Activated CD4-positive, alpha-beta T cell treated with anti-CD3 and anti-CD28 coated beads, Interleukin-2, amount 50 U/mL, for 16 hours (primary cell): Measurements from ENCODE around the gene OSBPL7.

ENCODE experiments used
- DNase-seq: peaks from one replicate; pipeline ENCODE4 v3.0.0-alpha.2; 2020

OSBPL7 gene

GRCh38 chr17:47846716-47847340 lies 25.2 kb upstream of the OSBPL7 start:
- DNase-seq, result no peak

GRCh38 chr17:47845716-47846075 lies 24.1 kb upstream of the OSBPL7 start:
- DNase-seq, result no peak

- DNase-seq, result no peak
Observed at GRCh38 chr17:47844814-47845715, 23.5 kb upstream of the OSBPL7 start.

GRCh38 chr17:47844227-47844626 lies 22.6 kb upstream of the OSBPL7 start:
- DNase-seq, result no peak

GRCh38 chr17:47843391-47843730 lies 21.8 kb upstream of the OSBPL7 start:
- DNase-seq, result no peak

GRCh38 chr17:47841488-47842291 lies 20.1 kb upstream of the OSBPL7 start:
- no peak for DNase-seq

- peak; percentile 93 for DNase-seq
Observed at GRCh38 chr17:47840742-47841487, 19.3 kb upstream of the OSBPL7 start, which contains the start of gene SCRN2. Gene SCRN2, minus strand, starts transcription at chr17:47841273. Its CDS starts 430 bp downstream, at chr17:47840843.

GRCh38 chr17:47840001-47840741 lies 18.6 kb upstream of the OSBPL7 start:
- no peak for DNase-seq

- no peak for DNase-seq
Observed at GRCh38 chr17:47839071-47839470, 17.5 kb upstream of the OSBPL7 start.

- no peak for DNase-seq
Observed at GRCh38 chr17:47838636-47839035, 17.0 kb upstream of the OSBPL7 start.

GRCh38 chr17:47837401-47838039 lies 15.9 kb upstream of the OSBPL7 start:
- DNase-seq, result no peak

GRCh38 chr17:47836601-47837000 lies 15.0 kb upstream of the OSBPL7 start:
- no peak for DNase-seq

- DNase-seq, result no peak
Observed at GRCh38 chr17:47834756-47835155, 13.2 kb upstream of the OSBPL7 start.

- DNase-seq, result no peak
Observed at GRCh38 chr17:47831934-47832327, 10.3 kb upstream of the OSBPL7 start.

- DNase-seq, result peak; percentile 96
Observed at GRCh38 chr17:47831003-47831933, 9.7 kb upstream of the OSBPL7 start, which contains the start of the genes LRRC46 and MRPL10. Gene LRRC46, plus strand, starts transcription at chr17:47831670. Its CDS starts 320 bp downstream, at chr17:47831990. Gene MRPL10, minus strand, starts transcription at chr17:47831541. Its CDS starts 30 bp downstream, at chr17:47831511.

- DNase-seq, result no peak
Observed at GRCh38 chr17:47830396-47831002, 8.9 kb upstream of the OSBPL7 start.

- peak; percentile 76 for DNase-seq
Observed at GRCh38 chr17:47829870-47830269, 8.3 kb upstream of the OSBPL7 start.

- DNase-seq, result no peak
Observed at GRCh38 chr17:47823519-47823918, 1.9 kb upstream of the OSBPL7 start.

GRCh38 chr17:47822785-47823184 lies 1.2 kb upstream of the OSBPL7 start:
- no peak for DNase-seq

- no peak for DNase-seq
Observed at GRCh38 chr17:47821031-47821423, 567 bp downstream of the OSBPL7 start.
